Neutrophil (primary cell): Measurements from ENCODE around the gene KCNIP3.

Experiments
- H3K27ac ChIP-seq: fragments of 200-600 bp; sonication (generic); 2 replicates; pipeline ENCODE4 v1.5.1; 2016; ENCODE audit warnings: mild to moderate bottlenecking, moderate library complexity
- H3K27me3 ChIP-seq: fragments of 200-600 bp; sonication (generic); 2 replicates; pipeline ENCODE4 v1.6.0; 2016; ENCODE audit warnings: mild to moderate bottlenecking
- H3K36me3 ChIP-seq: fragments of 200-600 bp; sonication (generic); 2 replicates; pipeline ENCODE4 v1.5.1; 2017
- H3K4me1 ChIP-seq, 2 experiments: fragments of 200-600 bp in 1 of 2; sonication (generic) in 1 of 2; 1 replicate in 1 of 2; 2 replicates in 1 of 2; pipeline versions ENCODE4 v1.5.1 to v1.6.1; 2013 to 2016; ENCODE audit warnings: low read depth in 1 of 2, low read length in 1 of 2, mild to moderate bottlenecking in 1 of 2, moderate library complexity in 1 of 2; ENCODE audit not compliant: control insufficient read depth in 1 of 2, insufficient read depth in 1 of 2
- H3K4me3 ChIP-seq, 2 experiments: fragments of 200-600 bp in 1 of 2; sonication (generic) in 1 of 2; 1 replicate in 1 of 2; 2 replicates in 1 of 2; pipeline ENCODE4 v1.5.1; 2013 to 2016; ENCODE audit warnings: low read depth in 1 of 2, low read length in 1 of 2, mild to moderate bottlenecking in 1 of 2, moderate library complexity in 1 of 2
- H3K9me3 ChIP-seq: fragments of 200-600 bp; sonication (generic); 2 replicates; pipeline ENCODE4 v1.5.1; 2016
- CTCF ChIP-seq: fragments of 200-600 bp; sonication (generic); IDR thresholded peaks from 2 replicates; pipeline ENCODE4 v1.5.1; 2016; ENCODE audit warnings: antibody characterized with exemption

Gene KCNIP3

DNA sequence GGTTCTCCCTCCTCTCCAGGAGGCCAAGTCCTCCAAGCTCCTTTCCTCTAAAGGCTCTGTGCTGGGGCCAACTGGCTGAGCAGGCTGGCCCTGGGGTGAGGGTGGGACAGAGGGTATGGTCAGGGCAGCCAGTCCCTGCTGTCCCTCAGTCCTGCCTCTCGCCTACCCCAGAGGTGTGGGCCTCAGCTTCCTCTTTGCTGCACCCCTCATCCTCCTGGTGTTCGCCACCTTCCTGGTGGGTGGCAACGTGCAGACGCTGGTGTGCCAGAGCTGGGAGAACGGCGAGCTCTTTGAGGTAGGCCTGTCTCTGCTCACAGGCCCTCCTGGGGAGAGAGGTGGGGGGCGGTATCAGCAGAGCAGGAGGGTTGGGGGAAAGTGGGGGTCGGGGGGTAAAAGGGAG, 16.1 kb upstream of the KCNIP3 start:
- Histone ChIP-seq H3K4me3 (no peak overlapping the region), H3K4me1 (no peaks in the 10 kb centered on the region), H3K36me3 (no peaks in the 10 kb centered on the region), H3K9me3 (no peaks in the 10 kb centered on the region), H3K27ac (no peak overlapping the region), H3K27me3 (no peaks in the 10 kb centered on the region)
- no peak for TF ChIP-seq CTCF

GRCh38 chr2:95281786-95282185, 15.4 kb upstream of the KCNIP3 start:
- H3K4me3 ChIP-seq, result no peak overlapping the region
- TF ChIP-seq CTCF, result no peak
- no peaks in the 10 kb centered on the region for H3K9me3 ChIP-seq
- no peak overlapping the region for H3K27ac ChIP-seq
- no peaks in the 10 kb centered on the region for H3K36me3 ChIP-seq
- H3K4me1 ChIP-seq, result no peaks in the 10 kb centered on the region
- H3K27me3 ChIP-seq, result no peaks in the 10 kb centered on the region

DNA sequence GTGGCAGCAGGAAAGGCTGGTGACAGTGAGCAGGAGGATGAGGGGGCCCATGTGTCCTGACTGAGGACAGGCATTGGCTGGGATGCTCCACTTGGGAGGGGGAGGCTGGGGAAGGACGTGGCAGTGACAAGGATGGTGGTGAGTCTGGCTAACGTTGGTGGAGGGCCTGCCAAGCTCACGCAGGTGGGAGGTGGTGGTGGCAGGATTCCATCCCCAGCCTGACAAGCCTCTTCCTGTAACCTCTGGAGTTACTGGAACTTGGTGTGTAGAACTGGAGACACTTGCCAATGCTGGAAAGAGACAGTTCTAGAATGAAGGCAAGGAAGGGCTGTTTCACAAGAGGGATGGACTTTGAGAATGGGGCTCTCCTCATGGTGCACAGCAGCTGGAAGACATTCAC, 14.7 kb upstream of the KCNIP3 start:
- H3K4me1 ChIP-seq, result no peaks in the 10 kb centered on the region
- no peaks in the 10 kb centered on the region for H3K36me3 ChIP-seq
- H3K27ac ChIP-seq, result no peak overlapping the region
- TF ChIP-seq CTCF, result no peak
- H3K27me3 ChIP-seq, result no peaks in the 10 kb centered on the region
- no peaks in the 10 kb centered on the region for H3K9me3 ChIP-seq
- no peak overlapping the region for H3K4me3 ChIP-seq

DNA sequence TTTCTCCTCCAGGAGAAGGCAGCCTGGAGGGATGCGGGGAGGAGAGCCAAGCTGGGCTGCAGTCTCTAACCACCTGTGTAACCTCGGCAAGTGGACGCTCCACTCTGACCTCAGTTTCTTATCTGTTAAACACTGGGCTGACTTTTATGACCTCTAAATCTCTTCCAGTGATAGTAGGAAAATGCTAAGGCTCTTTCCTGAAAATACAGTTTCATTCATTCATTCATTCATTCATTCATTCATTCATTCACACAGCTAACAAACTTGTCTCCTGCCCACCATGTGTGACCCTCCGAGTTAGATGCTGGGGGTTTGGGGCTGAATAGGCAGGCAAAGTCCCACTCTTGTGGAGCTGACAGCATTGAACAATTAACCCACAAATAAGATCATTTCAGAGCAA, 13.6 kb upstream of the KCNIP3 start:
- TF ChIP-seq CTCF, result no peak
- H3K9me3 ChIP-seq, result no peaks in the 10 kb centered on the region
- no peak overlapping the region for H3K4me3 ChIP-seq
- H3K4me1 ChIP-seq, result no peaks in the 10 kb centered on the region
- H3K27ac ChIP-seq, result no peak overlapping the region
- H3K36me3 ChIP-seq, result no peaks in the 10 kb centered on the region
- H3K27me3 ChIP-seq, result no peaks in the 10 kb centered on the region

DNA sequence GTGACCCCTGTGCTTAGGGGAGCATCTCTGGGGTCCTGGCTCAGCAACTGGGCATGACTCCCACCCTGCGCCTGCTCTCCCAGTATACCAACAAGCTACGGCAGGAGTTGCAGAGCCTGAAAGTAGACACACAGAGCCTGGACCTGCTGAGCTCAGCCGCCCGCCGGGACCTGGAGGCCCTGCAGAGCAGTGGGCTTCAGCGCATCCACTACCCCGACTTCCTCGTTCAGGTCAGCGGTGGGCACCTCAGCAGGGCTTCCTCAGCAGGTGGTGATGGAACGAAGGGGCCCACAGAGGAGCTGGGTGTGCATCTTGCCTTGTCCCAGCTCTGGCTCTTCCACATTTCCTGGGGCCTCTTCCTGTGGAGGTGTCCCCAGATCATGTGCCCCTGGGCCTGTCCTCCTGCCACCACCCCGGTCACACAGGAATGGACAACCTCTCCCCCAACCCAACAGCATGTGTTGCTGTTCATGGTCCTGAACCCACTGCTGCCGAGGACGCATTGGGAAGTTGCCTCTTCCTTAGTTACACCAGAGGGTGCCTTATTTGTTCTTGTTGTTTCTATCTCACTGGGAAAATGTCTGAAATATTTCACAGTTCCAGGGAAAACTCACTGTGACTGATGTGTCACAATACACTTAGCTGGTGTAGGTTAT, 12.1 kb upstream of the KCNIP3 start:
- no peak for TF ChIP-seq CTCF
- Histone ChIP-seq H3K36me3 (no peaks in the 10 kb centered on the region), H3K27ac (no peak overlapping the region), H3K4me1 (no peaks in the 10 kb centered on the region), H3K9me3 (no peaks in the 10 kb centered on the region), H3K27me3 (no peaks in the 10 kb centered on the region), H3K4me3 (no peak overlapping the region)

GRCh38 chr2:95285542-95285932, 11.6 kb upstream of the KCNIP3 start:
- H3K4me1 ChIP-seq, result no peaks in the 10 kb centered on the region
- no peaks in the 10 kb centered on the region for H3K9me3 ChIP-seq
- no peak overlapping the region for H3K27ac ChIP-seq
- no peaks in the 10 kb centered on the region for H3K36me3 ChIP-seq
- no peaks in the 10 kb centered on the region for H3K27me3 ChIP-seq
- no peak overlapping the region for H3K4me3 ChIP-seq
- no peak for TF ChIP-seq CTCF
